A204.1 (cell line): ENCODE data around the gene CNNM1.

Experiments
- FAIRE-seq: peaks from 2 replicates; lab custom pipeline; 2012; peaks lifted over from hg19 to GRCh38; lab: Jason Lieb, UNC

CNNM1 gene

DNA sequence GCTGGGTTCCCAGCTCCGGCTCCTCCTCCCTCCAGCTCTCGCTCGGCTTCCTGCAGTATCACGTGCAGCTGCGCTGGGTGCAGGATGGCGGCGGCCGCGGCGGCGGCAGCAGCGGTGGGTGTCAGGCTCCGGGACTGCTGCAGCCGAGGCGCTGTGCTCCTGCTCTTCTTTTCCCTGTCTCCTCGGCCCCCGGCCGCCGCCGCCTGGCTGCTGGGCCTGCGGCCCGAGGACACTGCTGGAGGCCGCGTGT lies at the start of gene CNNM1:
Gene CNNM1, plus strand, starts transcription at position 53 of the 250 bp plus-strand sequence. Its CDS starts 32 bp downstream, at position 85.
- no peak for FAIRE-seq

DNA sequence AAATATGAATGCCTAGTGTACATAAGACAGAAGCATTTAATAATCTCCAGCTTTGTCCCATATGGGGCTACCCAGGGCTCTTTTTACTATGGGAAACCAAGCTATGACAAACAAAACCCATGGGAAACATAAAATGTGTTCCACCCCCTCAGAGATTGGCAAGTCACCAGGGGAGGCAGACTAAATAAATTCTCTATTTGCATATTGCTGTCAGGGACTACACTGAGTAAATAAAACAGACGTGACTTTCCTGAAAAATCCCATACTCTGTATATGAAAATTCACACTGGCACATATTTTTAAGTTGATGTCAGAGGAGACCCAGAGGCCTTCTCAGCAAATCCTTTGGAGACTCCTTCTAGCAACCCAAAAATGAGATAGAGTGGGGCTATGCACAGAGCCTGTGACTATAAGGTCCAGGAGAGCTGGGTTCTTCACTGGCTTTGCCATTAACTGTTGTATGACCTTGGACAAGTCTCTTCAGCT lies 49.5 kb upstream of the CNNM1 start:
- no peak for FAIRE-seq

DNA sequence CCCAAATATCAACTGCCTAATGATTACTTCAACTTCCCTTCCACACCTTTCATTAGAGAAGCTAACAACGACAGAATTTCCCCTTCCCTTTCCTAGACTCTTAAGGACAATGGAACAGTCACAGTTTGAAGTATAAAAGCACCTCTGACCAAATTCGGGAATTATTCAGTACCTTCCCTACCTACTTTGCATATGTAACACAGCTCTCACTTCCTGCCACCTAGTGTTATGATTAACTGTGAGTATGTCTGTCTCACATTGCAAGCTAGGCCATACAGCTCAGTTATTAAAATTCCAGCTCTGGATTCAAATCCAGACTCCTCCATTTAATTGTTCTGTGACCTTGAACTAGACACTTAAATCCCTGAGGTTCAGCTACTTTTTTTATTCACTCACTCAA lies 48.7 kb upstream of the CNNM1 start:
- FAIRE-seq: no peak

DNA sequence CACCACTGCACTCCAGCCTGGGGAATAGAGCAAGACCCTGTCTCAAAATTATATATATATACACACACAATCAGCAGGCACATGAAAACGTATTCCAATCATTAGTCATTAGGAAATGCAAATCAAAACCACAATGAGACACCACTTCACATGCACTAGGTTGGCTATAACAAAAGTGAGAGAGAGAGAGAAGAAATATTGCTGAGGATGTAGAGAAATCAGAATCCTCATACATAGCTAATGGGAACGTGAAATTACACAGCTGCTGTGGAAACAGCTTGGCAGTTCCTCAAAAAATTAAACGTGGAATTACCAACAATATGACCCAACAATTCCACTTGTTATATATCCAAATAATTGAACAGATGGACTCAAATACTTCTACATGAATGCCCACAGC lies 43.3 kb upstream of the CNNM1 start:
- FAIRE-seq: no peak

DNA sequence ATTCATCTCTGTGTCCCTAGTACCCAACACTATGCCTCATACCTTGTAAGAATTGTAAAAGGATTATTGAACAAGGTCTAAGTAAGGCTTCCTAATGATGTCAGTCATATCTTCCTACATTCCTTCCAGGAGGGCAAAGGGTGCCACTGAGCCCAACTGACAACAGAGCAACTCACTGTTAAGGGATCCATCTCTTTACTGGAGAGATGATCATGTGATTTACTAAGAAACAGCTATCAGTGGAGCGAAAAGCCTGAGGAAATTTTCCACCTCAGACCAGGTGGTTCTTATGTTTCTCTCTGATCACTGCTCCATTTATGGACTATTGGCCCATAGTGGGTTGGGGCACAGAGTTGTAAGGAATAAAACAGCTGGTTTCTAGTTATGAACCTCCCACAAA lies 38.9 kb upstream of the CNNM1 start:
- FAIRE-seq: no peak

DNA sequence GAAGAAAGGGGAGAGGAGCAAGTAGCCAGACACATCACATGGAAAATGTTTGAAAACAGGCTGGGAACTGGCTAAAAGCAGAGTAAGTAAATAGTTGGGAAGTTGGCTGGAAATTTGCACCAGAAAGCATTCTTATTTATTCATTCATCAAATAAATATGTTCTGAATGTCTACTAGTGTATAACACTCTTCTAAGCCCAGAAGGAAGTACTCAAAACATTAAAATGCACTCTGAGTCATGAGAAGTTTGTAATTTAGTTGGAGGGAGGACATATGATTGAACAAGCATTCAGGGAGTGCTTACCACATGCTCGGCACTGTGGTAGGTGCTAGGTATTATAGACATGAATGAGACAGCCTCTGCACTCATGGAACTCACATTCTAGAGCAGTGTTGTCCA lies 37.0 kb upstream of the CNNM1 start:
- FAIRE-seq: no peak

DNA sequence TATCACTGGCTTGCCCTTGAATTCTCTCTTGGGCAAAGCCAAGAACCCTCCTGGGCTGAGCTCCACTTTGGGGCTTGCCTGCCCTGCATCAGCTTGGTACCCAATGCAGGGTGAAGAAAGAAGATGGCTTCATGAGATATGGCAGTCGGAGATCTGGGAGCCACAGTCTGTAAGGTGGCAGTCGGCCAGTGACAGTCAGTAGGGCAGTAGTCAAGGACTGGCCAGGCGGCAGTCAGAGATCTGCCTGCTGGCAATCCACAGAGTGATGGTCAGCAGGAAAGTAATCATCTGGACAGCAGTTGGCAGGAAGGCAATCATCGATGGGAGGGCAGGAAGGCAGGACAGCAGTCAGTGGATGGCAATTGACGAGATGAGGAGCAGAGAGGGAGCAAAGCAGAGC lies 32.6 kb upstream of the CNNM1 start:
- no peak for FAIRE-seq

DNA sequence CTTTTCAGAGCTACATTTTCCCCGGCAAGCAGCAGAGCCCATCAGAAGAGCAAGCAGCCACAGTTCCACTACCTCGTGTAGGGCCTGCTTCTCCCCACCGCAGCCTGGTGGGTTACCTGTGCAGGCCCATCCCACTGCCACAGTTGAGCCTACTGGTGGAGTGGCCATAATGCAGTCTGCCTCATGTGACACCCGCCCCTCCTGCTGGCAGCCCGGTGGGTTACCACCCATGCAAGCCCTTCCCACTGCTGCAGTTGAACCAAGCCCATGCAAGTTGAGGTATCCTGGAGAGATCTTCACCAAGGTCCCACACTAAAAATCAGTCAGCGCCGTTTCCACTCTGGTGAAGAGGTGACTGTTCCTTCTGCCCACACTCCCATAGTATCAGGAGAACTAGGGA lies 32.1 kb upstream of the CNNM1 start:
- no peak for FAIRE-seq

DNA sequence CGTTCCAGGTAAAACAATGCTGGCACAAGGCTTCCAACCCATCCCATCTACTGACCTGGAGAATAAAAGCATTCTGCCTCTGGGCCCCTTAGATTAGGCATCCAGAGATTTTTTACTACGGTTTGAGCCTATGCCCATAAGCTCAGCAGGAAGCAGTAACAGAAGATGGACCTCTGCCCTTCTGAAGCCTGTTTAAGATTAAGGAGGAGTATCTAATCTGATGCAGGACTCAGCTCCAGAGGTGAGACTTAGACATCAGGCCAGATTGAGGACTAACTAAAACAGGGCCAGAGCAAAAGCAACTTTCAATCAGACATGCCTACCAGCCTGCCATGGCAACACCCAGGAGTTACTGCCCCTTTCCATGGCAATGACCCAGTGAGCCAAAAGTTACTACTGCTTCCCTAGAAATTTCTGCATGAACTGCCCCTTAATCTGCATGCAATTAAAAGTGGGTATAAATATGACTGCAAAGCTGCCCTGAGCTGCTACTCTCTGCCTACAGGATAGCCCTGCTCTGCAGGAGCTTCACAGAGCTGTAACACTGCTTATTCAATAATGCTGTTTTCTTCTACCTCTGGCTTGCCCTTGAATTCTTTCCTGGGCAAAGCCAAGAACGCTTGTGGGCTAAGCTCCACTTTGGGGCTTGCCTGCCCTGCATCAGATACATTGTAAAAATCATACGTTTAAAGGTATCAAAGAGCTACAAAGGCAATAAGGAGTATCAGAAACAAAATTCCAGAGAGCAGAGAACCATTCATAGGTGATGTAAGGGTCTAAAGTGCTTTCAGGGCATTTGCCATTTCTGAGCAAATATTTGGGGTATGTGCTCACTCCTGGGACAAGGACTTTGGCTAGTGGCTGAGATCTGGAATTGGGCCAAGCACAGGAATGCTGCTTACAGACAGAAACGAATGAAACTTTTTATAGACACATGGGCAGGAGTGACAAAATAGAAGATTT lies 25.0 kb upstream of the CNNM1 start:
- FAIRE-seq: no peak

DNA sequence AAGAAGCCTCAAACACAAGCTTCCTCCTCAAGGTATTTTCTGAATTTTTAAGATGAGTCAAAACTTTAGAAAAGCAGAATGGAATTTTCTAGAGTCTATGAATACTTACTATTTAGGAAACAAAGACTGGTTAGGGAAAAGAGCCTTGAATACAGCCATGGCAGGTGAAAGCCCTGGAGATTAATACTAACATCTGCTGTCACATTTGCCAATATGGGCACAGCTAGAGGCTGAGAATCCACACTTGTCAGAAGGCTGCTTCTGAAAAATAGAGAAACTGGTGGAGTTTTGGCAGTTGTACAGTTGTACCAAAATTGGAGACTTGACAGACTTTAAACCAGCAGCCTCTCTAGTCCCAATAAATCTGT lies 24.3 kb upstream of the CNNM1 start:
- FAIRE-seq: no peak

DNA sequence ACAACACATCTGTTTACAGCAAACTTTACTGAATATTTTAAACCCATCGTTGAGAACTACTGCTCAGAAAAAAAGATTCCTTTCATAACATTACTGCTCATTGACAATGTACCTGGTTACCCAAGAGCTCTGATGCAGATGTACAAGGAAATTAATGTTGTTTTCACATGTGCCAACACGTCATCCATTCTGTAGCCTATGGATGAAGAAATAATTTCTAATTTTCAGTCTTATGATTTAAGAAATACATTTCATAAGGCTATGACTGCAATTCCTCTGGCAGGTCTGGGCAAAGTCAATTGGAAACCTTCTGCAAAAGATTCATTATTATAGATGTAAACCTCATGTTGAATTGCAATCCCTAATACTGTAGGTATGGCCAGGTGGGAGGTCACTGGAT lies 16.7 kb upstream of the CNNM1 start:
- no peak for FAIRE-seq

DNA sequence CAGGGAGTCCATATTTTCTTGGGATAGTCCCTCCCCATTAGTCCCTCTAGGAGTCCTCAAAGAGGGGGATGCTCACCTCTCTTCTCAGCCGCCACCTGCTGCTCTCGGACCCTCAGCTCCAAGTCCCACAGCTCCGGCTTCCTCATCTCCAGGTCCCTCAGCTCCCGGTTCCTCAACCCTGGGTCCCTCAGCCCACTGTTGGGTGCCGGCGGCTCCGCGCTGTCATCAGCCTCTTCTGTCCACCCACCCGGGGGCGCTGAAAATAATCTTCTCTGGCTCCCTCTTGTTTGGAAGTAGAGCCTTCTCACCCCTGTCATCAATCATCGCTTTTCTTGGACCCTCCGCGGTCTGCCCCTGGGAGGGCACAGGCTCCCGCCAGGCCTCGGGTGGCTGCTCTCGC lies 13.3 kb upstream of the CNNM1 start:
- FAIRE-seq: no peak

DNA sequence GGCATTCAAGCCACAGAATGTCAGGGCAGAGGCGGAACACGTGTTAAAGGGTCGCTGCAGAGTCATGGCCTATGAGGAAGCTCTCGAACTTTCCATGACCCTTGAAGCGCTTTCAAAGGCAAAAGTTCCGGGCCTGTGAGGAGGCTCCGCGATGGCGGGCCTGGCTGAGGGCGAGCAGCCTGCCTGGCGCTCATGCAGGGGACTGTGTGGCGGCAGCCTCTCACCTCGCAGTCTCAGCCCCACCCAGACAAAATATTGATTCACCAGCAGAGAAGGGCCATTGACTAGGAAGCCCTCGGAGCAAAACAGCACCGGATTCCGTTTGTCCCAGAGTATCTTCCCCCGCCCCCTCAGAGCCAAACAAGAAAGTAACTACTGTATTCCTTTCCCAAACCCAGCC lies 12.8 kb upstream of the CNNM1 start:
- FAIRE-seq: no peak

DNA sequence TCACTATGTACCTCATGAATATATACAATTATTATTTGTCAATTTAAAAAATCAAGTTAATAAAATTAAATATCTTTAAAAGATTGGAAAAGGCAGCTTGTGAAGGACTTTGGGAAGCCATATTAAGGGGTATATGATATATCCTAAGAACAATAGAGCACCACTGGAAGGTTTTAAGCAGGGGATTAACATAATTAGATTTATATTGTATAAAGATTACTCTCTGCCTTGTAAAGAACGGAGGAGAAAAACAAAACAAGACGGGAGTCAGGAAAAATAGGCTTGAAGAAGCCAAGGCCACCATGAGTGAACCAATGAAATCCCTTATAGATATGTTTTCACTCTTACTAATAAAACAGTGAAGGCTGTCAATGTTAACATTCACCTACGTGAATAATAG lies 11.1 kb upstream of the CNNM1 start:
- peak; percentile 43 for FAIRE-seq

DNA sequence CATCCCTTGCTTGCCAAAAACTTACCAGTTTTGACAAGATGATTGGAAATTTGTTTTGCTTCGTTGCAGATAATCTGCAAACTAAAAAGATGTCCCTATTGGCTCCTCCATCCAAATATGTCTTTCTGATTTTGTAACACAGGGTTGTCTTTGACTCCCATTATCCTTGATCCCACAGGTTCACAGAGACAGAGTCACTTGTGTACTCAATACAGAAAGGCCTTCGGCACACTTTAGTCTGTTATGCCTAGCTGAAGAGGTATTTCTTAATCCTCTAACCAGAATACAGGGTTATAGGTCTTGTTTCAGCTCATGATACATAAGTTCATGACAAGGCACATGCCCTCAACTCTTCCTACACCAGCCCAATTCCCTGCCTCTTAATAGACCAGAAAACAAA lies 10.7 kb upstream of the CNNM1 start:
- no peak for FAIRE-seq

DNA sequence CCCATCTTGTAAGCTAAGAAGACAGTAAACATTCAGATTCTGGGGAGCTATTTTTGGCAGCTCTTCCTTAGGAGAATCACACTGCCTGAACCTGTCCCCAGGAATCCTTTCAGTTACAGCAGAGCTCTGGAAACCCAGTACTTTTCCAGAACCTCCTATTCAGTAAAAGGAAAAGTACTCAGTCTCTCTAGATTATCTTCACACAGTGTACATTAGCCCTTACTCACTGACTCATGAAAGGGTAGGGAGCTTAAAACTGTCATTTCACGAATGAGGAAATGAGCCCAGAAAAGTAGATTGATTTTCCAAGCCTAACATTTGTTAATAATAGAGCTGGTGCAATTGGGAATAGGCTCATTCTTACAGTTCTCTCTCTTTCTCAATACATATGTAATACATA lies 3.9 kb upstream of the CNNM1 start:
- FAIRE-seq: no peak

DNA sequence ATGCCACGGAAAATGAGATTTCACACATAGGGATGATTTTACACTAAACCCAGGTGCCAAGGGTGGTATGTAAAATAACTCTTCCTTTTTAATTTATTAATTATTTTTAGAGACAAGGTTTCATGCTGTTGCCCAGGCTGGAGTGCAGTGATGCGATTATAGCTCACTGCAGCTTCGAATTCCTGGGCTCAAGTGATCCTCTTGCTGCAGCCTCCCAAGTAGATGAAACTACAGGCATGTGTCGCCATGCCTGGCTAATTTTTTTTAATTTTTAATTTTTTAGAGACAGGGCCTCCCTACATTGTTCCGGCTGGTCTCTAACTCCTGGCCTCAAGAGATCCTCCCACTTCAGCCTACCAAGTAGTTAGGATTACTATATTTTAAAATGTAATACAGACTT lies 2.3 kb upstream of the CNNM1 start:
- no peak for FAIRE-seq

DNA sequence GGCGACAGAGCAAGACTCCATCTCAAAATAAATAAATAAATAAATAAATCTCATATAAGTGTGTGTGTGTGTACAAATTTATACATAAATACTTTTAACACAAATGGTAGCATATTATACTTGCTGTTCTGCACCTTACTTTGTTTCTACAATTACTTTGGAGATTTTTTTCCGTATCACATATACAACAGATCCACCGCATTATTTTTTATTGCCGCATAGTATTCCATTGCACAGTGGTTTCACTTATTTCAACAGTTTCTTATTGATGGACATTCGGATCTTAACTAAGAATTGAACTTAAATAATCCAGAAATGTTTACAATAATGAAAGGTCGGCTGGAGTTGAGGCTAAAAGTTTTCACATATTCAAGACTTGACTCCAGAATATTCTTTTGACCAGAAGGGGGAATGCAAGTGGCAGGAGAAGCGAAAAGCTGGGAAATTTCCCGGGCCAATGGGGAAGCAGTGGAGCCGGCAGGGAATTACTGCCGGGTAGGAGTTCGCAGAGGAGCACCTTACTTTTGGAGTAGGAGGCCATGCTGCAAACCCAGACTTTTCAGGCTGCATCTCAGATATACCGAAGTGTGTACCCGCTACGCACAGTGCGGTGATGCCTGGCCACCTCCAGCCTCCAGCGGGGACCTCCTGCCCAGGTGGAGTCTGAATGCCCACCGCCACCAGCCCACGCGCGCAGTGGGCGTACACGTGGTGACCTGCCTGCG lies 415 bp upstream of the CNNM1 start:
- no peak for FAIRE-seq

DNA sequence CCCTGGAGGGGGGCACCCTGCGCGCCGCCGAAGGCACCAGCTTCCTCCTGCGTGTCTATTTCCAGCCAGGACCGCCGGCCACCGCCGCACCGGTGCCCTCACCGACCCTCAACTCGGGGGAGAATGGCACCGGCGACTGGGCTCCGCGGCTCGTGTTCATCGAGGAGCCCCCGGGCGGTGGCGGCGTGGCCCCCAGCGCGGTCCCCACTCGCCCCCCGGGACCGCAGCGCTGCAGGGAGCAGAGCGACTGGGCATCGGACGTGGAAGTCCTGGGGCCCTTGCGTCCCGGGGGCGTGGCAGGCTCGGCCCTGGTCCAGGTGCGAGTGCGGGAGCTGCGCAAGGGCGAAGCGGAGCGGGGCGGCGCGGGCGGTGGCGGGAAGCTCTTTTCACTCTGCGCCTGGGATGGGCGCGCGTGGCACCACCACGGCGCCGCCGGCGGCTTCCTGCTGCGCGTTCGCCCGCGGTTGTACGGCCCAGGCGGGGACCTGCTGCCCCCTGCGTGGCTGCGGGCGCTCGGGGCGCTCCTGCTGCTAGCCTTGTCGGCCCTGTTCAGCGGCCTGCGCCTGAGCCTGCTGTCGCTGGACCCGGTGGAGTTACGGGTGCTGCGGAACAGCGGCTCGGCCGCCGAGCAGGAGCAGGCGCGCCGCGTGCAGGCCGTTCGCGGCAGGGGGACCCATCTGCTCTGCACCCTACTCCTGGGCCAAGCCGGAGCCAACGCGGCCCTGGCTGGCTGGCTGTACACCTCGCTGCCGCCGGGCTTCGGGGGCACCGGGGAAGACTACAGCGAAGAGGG lies 594 bp downstream of the CNNM1 start:
- FAIRE-seq: no peak

DNA sequence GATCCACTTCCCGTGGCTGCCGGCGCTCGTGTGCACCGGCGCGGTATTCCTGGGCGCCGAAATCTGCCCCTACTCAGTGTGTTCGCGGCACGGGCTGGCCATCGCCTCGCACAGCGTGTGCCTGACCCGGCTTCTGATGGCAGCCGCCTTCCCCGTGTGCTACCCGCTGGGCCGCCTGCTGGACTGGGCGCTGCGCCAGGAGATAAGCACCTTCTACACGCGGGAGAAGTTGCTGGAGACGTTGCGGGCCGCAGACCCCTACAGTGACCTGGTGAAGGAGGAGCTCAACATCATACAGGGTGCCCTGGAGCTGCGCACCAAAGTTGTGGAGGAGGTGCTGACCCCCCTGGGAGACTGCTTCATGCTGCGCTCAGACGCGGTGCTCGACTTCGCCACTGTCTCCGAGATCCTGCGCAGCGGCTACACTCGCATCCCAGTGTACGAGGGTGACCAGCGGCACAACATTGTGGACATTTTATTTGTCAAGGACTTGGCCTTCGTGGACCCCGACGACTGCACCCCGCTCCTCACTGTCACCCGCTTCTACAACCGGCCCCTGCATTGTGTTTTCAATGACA lies 1.3 kb downstream of the CNNM1 start:
- no peak for FAIRE-seq

DNA sequence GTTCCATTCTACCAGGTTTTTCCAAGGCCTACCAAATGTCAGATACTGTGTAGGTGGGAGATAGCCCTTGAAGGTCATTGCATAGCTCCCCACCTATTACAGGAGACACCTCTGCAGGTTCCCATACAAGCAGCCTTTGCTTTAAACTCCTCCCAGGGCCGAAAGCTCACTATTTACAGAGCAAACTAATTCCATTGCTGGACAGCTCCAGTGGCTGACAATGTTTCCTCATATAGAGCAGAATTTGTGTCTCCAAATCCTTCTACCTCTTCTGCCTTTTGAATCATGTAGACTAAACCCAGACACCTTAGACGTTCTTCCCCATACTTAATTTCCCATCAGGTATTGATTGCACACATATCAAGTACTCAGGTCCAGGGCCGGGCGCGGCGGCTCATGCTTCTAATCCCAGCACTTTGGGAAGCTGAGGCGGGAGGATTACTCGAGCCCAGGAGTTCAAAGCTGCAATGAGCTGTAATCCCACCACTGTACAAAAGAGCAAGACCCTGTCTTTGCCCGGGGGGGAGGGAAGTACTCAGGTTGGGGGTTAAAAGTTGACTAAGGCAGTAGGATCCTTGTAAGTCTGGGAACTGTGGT lies 2.1 kb downstream of the CNNM1 start:
- FAIRE-seq: no peak

DNA sequence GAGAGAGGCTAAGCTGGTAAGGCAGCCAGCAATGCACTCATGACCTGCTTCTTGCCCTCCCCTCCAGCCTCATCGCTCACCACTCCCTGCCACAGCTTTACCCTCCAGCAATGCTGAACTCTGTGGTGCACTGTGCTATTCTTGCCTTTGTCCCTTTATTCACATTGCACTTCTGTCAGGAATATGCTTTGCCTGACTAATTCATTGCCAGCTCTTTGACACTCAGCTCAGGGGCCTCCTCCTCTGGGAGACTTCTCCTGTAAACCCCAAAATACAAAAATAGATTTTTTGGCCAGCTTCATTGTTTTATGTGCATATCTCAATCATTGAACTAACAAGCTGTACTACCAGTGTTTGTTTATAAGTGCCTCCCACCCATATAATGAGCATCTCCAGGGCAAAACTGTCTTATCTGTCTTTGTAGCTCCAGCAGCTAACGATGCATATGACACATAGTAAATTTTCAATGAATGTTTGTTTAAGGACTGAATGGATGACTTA lies 8.2 kb downstream of the CNNM1 start:
- FAIRE-seq: no peak
